Superior temporal gyrus (tissue), 1 donor: Measurements from ENCODE around the gene PPP1R1C.

Experiments
- DNase-seq: peaks from one replicate; pipeline ENCODE4 v3.0.0-alpha.2; 2016; ENCODE audit errors: extremely low spot score

Gene PPP1R1C

GRCh38 chr2:182103526-182103925, 117.9 kb downstream of the PPP1R1C start:
- no peak for DNase-seq

- DNase-seq, result no peak
Measured at GRCh38 chr2:182110347-182110746, 124.7 kb downstream of the PPP1R1C start.

- no peak for DNase-seq
Measured at GRCh38 chr2:182113334-182113733, 127.7 kb downstream of the PPP1R1C start.

GRCh38 chr2:182115258-182115657, 129.6 kb downstream of the PPP1R1C start:
- no peak for DNase-seq

GRCh38 chr2:182116774-182117173, 131.1 kb downstream of the PPP1R1C start:
- no peak for DNase-seq

- no peak for DNase-seq
Measured at GRCh38 chr2:182117196-182117595, 131.5 kb downstream of the PPP1R1C start.

GRCh38 chr2:182128821-182129707, 143.4 kb downstream of the PPP1R1C start:
- no peak for DNase-seq

GRCh38 chr2:182132605-182133004, 147.0 kb downstream of the PPP1R1C start:
- DNase-seq, result no peak

GRCh38 chr2:182133195-182133891, 147.7 kb downstream of the PPP1R1C start:
- no peak for DNase-seq

GRCh38 chr2:182134201-182134600, 148.5 kb downstream of the PPP1R1C start:
- no peak for DNase-seq

- no peak for DNase-seq
Measured at GRCh38 chr2:182142062-182142461, 156.4 kb downstream of the PPP1R1C start.

GRCh38 chr2:182144041-182144775, 158.6 kb downstream of the PPP1R1C start:
- no peak for DNase-seq

GRCh38 chr2:182144776-182145165, 159.1 kb downstream of the PPP1R1C start:
- DNase-seq, result no peak

GRCh38 chr2:182148344-182148743, 162.7 kb downstream of the PPP1R1C start:
- DNase-seq, result no peak

GRCh38 chr2:182163878-182164277, 178.2 kb downstream of the PPP1R1C start:
- no peak for DNase-seq

GRCh38 chr2:182164686-182165085, 179.0 kb downstream of the PPP1R1C start:
- peak; percentile 18 for DNase-seq

GRCh38 chr2:182165202-182165601, 179.5 kb downstream of the PPP1R1C start:
- DNase-seq, result no peak

GRCh38 chr2:182166406-182166805, 180.8 kb downstream of the PPP1R1C start:
- DNase-seq, result no peak

- no peak for DNase-seq
Measured at GRCh38 chr2:182166841-182167240, 181.2 kb downstream of the PPP1R1C start.
